Activated T-cell treated with anti-CD3 and anti-CD28 coated beads, Interleukin-2, amount 50 U/mL, for 4 hours (primary cell): Measurements from ENCODE around the gene ECM1. TPM values are rescaled to one million over a fixed set of nuclear protein-coding genes. Genes with fewer than 3 reads are reported as not detected.

ENCODE experiments used
- ATAC-seq, 2 donors: fragments of 200-7000 bp; cut with Tn5 transposase; one replicate each; pipeline ENCODE4 v1.10.0; 2021
- DNase-seq: peaks from one replicate; pipeline ENCODE4 v3.0.0-alpha.2; 2020
- H3K27me3 Mint-ChIP-seq: one replicate; pipeline ENCODE4 v1.8.0; 2021; ENCODE audit warnings: low read depth, mixed read lengths
- H3K36me3 Mint-ChIP-seq: one replicate; pipeline ENCODE4 v1.8.0; 2022; ENCODE audit warnings: mixed read lengths; ENCODE audit not compliant: insufficient read depth
- H3K4me1 Mint-ChIP-seq: one replicate; pipeline ENCODE4 v1.8.0; 2021; ENCODE audit warnings: low read depth, mixed read lengths
- H3K4me3 Mint-ChIP-seq: one replicate; pipeline ENCODE4 v1.8.0; 2021; ENCODE audit warnings: mild to moderate bottlenecking, moderate library complexity, mixed read lengths
- H3K9me3 Mint-ChIP-seq: one replicate; pipeline ENCODE4 v1.8.0; 2021; ENCODE audit warnings: mixed read lengths
- total RNA-seq, 3 donors: library from RNA; stranded (reverse); gene quantifications; one replicate each; pipeline ENCODE4 v1.2.1, GENCODE V29; 2021

The ECM1 gene
- total RNA-seq: under 1 TPM; 0.43 to 0.82 (median 0.50) TPM

- ATAC-seq (no peak), DNase-seq (no peak)
- H3K9me3 Mint-ChIP-seq: no peaks in the 10 kb centered on the region
- H3K27me3 Mint-ChIP-seq: no peaks in the 10 kb centered on the region
- peaks cover 24% of the 10 kb centered on the region for H3K36me3 Mint-ChIP-seq
- peaks cover 3% of the 10 kb centered on the region for H3K4me1 Mint-ChIP-seq
- no peak within 1 kb of the TSS for H3K4me3 Mint-ChIP-seq
Measured at GRCh38 chr1:150507912-150508864, at the start of gene ECM1. TSS of gene ECM1 (plus strand) at chr1:150508109. CDS start at chr1:150508210, 101 bp downstream.

- H3K9me3 Mint-ChIP-seq: no peaks in the 10 kb centered on the region
- DNase-seq: peak; percentile 71
- no peaks in the 10 kb centered on the region for H3K27me3 Mint-ChIP-seq
- peaks cover 18% of the 10 kb centered on the region for H3K36me3 Mint-ChIP-seq
- ATAC-seq: peak; percentile 53 to 72
- no peak overlapping the region for H3K4me3 Mint-ChIP-seq
- H3K4me1 Mint-ChIP-seq: peaks cover 4% of the 10 kb centered on the region
Measured at GRCh38 chr1:150464422-150464826, 43.5 kb upstream of the ECM1 start.

- Mint-ChIP-seq H3K9me3 (no peaks in the 10 kb centered on the region), H3K27me3 (no peaks in the 10 kb centered on the region), H3K4me1 (peaks cover 4% of the 10 kb centered on the region), H3K36me3 (peaks cover 30% of the 10 kb centered on the region), H3K4me3 (no peak overlapping the region)
- no peak for DNase-seq
- ATAC-seq: no peak
Measured at GRCh38 chr1:150466964-150467363, 40.9 kb upstream of the ECM1 start.

GRCh38 chr1:150469291-150469690 is 38.6 kb upstream of the ECM1 start:
- DNase-seq (no peak), ATAC-seq (no peak)
- peaks cover 2% of the 10 kb centered on the region for H3K4me1 Mint-ChIP-seq
- H3K36me3 Mint-ChIP-seq: peaks cover 37% of the 10 kb centered on the region
- H3K27me3 Mint-ChIP-seq: no peaks in the 10 kb centered on the region
- H3K4me3 Mint-ChIP-seq: no peak overlapping the region
- H3K9me3 Mint-ChIP-seq: no peaks in the 10 kb centered on the region

- Mint-ChIP-seq H3K27me3 (no peaks in the 10 kb centered on the region), H3K36me3 (peaks cover 28% of the 10 kb centered on the region), H3K4me1 (peaks cover 5% of the 10 kb centered on the region), H3K9me3 (no peaks in the 10 kb centered on the region), H3K4me3 (no peak overlapping the region)
- no peak for ATAC-seq
- no peak for DNase-seq
Measured at GRCh38 chr1:150472601-150473200, 35.2 kb upstream of the ECM1 start.

GRCh38 chr1:150473659-150474058 is 34.2 kb upstream of the ECM1 start:
- H3K9me3 Mint-ChIP-seq: no peaks in the 10 kb centered on the region
- peaks cover 6% of the 10 kb centered on the region for H3K4me1 Mint-ChIP-seq
- DNase-seq (no peak), ATAC-seq (no peak)
- no peaks in the 10 kb centered on the region for H3K27me3 Mint-ChIP-seq
- H3K36me3 Mint-ChIP-seq: peaks cover 28% of the 10 kb centered on the region
- H3K4me3 Mint-ChIP-seq: no peak overlapping the region

GRCh38 chr1:150474869-150475268 is 33.0 kb upstream of the ECM1 start:
- Mint-ChIP-seq H3K4me1 (peaks cover 6% of the 10 kb centered on the region), H3K4me3 (no peak overlapping the region)

GRCh38 chr1:150476754-150477153 is 31.2 kb upstream of the ECM1 start:
- ATAC-seq (no peak), DNase-seq (no peak)
- Mint-ChIP-seq H3K27me3 (no peaks in the 10 kb centered on the region), H3K9me3 (no peaks in the 10 kb centered on the region), H3K4me3 (no peak overlapping the region), H3K4me1 (peaks cover 6% of the 10 kb centered on the region), H3K36me3 (peaks cover 11% of the 10 kb centered on the region)

More at GRCh38 chr1:150474869-150475268, 33.0 kb upstream of the ECM1 start:
- no peaks in the 10 kb centered on the region for H3K9me3 Mint-ChIP-seq
- peaks cover 28% of the 10 kb centered on the region for H3K36me3 Mint-ChIP-seq
- DNase-seq (no peak), ATAC-seq (no peak)
- no peaks in the 10 kb centered on the region for H3K27me3 Mint-ChIP-seq

- Mint-ChIP-seq H3K36me3 (peaks cover 6% of the 10 kb centered on the region), H3K9me3 (no peaks in the 10 kb centered on the region), H3K4me3 (no peak overlapping the region), H3K27me3 (no peaks in the 10 kb centered on the region), H3K4me1 (peaks cover 6% of the 10 kb centered on the region)
- DNase-seq (no peak), ATAC-seq (peak in 1 of 2 donors; percentile 25)
Measured at GRCh38 chr1:150477320-150477719, 30.6 kb upstream of the ECM1 start.

- Mint-ChIP-seq H3K4me1 (peaks cover 6% of the 10 kb centered on the region), H3K9me3 (no peaks in the 10 kb centered on the region), H3K27me3 (no peaks in the 10 kb centered on the region), H3K4me3 (no peak overlapping the region), H3K36me3 (peaks cover 4% of the 10 kb centered on the region)
- no peak for DNase-seq
- ATAC-seq: no peak
Measured at GRCh38 chr1:150477733-150478132, 30.2 kb upstream of the ECM1 start.

GRCh38 chr1:150479370-150479769 is 28.5 kb upstream of the ECM1 start:
- Mint-ChIP-seq H3K27me3 (no peaks in the 10 kb centered on the region), H3K9me3 (no peaks in the 10 kb centered on the region), H3K36me3 (peaks cover under 1% of the 10 kb centered on the region), H3K4me1 (peaks cover 6% of the 10 kb centered on the region), H3K4me3 (no peak overlapping the region)
- no peak for ATAC-seq
- DNase-seq: no peak

- no peak for ATAC-seq
- peaks cover 6% of the 10 kb centered on the region for H3K4me1 Mint-ChIP-seq
- no peaks in the 10 kb centered on the region for H3K27me3 Mint-ChIP-seq
- DNase-seq: no peak
- H3K9me3 Mint-ChIP-seq: no peaks in the 10 kb centered on the region
- H3K36me3 Mint-ChIP-seq: no peaks in the 10 kb centered on the region
- no peak overlapping the region for H3K4me3 Mint-ChIP-seq
Measured at GRCh38 chr1:150479927-150480352, 28.0 kb upstream of the ECM1 start.

GRCh38 chr1:150484431-150484830 is 23.5 kb upstream of the ECM1 start:
- Mint-ChIP-seq H3K4me3 (no peak overlapping the region), H3K4me1 (peaks cover 20% of the 10 kb centered on the region), H3K9me3 (no peaks in the 10 kb centered on the region), H3K27me3 (no peaks in the 10 kb centered on the region), H3K36me3 (peaks cover 9% of the 10 kb centered on the region)
- ATAC-seq: no peak
- DNase-seq: no peak

GRCh38 chr1:150484861-150485260 is 23.0 kb upstream of the ECM1 start:
- ATAC-seq (no peak), DNase-seq (no peak)
- H3K27me3 Mint-ChIP-seq: no peaks in the 10 kb centered on the region
- H3K36me3 Mint-ChIP-seq: peaks cover 10% of the 10 kb centered on the region
- no peaks in the 10 kb centered on the region for H3K9me3 Mint-ChIP-seq
- H3K4me1 Mint-ChIP-seq: peaks cover 21% of the 10 kb centered on the region
- H3K4me3 Mint-ChIP-seq: no peak overlapping the region
